NK-92 (cell line): ENCODE data around the gene ETV2.
A peak's percentile ranks its signal among the peaks of the same experiment; 100 is the strongest.
"Not testable (repeated sequence)": the region's sequence is repeated elsewhere in the genome, so short reads cannot be mapped to it uniquely, and the experiment has no call there.

Source experiments
- DNase-seq: peaks from one replicate; lab custom pipeline; 2025; ENCODE audit not compliant: unreplicated experiment; lab: John Stamatoyannopoulos, UW

Gene ETV2

DNA sequence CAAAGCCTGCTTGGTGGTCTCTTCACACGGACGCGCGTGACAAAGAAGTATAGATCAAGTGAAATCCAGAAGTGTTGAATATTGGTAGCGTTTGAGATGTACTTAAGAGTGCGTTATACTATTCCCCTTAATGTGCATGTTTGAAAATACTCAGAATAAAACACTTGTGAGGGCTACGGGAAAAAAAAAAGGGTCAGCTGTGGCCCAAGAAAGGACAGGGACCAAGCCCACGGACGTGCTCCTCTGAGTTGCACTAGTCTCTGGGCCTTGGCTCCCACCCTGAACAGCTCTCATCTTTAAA, 13.3 kb upstream of the ETV2 start:
- no peak for DNase-seq

GRCh38 chr19:35628565-35629331, 12.8 kb upstream of the ETV2 start, which contains the start of gene RBM42:
TSS of gene RBM42 (plus strand) at chr19:35629036. CDS start at chr19:35629154, 118 bp downstream.
- DNase-seq = peak; percentile 82

DNA sequence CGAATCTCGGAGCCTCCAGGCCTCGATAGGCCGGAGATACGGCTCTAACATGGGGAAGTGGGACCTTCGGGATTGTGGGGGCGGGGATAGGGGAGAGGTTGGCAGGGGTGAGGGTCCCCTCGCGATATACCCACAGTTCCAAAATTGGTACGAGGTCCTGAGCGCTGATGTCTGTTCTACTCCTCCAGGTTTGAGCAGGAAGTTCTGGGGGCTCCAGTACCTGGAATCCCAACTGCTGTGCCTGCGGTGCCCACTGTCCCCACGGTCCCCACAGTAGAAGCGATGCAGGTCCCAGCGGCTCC, 12.3 kb upstream of the ETV2 start:
- DNase-seq = no peak

- no peak for DNase-seq
These were observed 7.7 kb upstream of the ETV2 start for GRCh38 chr19:35633727-35634440.

- DNase-seq = no peak
These were observed 4.9 kb upstream of the ETV2 start for GRCh38 chr19:35636651-35637050.

DNA sequence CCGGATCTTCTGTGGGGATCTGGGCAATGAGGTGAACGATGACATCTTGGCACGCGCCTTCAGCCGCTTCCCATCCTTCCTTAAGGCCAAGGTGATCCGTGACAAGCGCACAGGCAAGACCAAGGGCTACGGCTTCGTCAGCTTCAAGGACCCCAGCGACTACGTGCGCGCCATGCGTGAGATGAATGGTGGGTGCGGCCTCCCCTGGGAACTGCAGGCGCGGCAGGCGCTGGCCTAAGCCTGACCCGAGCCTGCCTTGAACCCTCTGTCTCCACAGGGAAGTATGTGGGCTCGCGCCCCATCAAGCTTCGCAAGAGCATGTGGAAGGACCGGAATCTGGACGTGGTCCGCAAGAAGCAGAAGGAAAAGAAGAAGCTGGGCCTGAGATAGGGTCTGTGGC, 4.4 kb upstream of the ETV2 start:
- no peak for DNase-seq

GRCh38 chr19:35639321-35639639, 2.3 kb upstream of the ETV2 start:
- no peak for DNase-seq

GRCh38 chr19:35639863-35640262, 1.7 kb upstream of the ETV2 start:
- DNase-seq = no peak

- no peak for DNase-seq
These were observed 767 bp downstream of the ETV2 start for GRCh38 chr19:35642312-35642711.

GRCh38 chr19:35642798-35643254, 1.3 kb downstream of the ETV2 start:
- DNase-seq = no peak

- DNase-seq = no peak
These were observed 2.0 kb downstream of the ETV2 start for GRCh38 chr19:35643255-35644205.

DNA sequence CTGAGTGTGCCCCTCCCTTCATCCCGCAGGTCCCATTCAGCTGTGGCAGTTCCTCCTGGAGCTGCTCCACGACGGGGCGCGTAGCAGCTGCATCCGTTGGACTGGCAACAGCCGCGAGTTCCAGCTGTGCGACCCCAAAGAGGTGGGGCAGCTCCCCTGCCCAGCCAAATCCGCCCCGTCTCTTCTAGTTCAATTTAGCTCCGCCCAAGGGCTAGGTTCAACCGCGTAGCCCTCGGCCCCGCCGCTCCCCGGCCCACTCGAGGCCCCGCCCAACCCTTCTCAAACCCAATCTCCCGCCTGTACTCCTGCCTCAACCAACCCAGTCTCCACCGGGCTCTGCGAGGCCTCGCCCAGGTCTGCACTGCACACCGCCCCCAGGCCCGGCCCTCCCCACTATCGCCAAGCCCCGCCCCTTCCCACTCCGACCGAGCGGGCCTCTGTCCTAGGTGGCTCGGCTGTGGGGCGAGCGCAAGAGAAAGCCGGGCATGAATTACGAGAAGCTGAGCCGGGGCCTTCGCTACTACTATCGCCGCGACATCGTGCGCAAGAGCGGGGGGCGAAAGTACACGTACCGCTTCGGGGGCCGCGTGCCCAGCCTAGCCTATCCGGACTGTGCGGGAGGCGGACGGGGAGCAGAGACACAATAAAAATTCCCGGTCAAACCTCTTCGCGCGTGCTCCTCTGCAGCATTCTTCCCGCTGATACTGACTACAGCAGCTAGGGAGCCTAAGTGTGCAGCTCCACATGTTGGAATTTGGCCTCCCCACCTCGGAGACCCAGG, 2.9 kb downstream of the ETV2 start:
- DNase-seq = peak; percentile 67

DNA sequence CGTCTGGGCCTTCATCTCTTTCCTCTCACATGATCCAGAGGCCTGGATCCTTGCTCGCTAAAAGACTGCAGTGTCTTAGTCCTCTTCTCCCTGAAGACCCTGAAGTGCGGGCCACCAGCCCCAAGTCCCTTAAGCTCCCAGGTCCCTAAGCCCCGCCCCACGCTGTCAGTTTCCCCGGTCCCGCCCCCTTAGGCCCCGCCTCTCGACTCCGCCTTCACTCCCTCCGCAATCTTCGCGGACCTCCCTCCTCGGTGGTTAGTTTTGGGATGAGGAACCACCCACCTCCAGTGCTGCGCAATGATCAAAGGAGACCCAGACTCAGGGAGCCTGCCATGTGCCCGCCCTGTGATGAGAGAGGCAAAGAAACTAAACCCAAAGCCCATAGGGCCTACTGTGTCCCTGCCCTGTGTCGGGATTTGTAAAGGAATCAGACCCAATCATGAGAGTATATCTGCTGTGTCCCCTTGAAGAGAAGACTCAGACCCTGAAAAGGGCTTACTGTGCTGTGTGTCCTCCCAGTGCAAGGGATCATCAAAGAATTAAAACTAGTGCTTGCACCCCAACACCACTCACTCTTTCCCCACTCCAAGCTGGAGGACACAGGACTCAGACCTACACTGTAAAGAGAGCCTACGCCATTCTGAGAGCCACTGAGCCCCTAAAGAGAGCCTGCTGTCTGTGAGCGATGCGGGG, 3.6 kb downstream of the ETV2 start:
- DNase-seq = no peak

DNA sequence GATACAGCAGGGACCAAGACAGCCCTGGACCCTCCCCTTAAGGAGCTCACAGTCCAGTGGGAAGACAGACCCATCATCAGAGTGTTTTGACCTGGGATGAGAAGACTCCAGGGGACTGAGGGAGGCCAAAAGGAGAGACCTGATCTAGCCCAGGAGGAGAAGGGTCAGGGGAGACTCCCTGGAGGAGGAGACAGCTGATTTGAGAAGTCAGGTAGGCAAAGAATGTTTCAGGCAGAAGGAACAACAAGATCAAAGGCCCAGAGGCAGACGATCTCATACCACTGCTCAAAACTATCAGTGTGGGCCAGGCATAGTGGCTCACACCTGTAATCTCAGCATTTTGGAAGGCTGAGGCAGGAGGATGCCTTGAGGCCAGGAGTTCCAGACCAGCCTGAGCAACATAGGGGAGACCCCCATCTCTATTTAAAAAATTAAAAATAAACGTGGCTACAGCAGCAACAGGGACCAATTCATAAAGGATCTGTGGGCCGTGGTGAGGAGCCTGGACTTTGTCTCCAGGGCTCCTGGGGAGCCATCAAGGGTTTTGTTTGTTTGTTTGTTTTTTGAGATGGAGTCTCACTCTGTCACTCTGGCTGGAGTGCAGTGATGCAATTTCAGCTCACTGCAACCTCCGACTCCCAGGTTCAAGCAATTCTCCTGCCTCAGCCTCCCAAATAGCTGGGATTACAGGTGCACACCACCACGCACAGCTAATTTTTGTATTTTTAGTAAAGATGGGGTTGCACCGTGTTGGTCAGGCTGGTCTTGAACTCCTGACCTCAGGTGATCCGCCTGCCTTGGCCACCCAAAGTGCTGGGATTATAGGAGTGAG, 4.4 kb downstream of the ETV2 start:
- no peak for DNase-seq

- DNase-seq = peak; percentile 80
These were observed 6.7 kb downstream of the ETV2 start, which contains the start of gene COX6B1 for GRCh38 chr19:35648017-35648961. TSS of gene COX6B1 (plus strand) at chr19:35648323. CDS start at chr19:35651244, 2,921 bp downstream.

- DNase-seq = no peak
These were observed 9.0 kb downstream of the ETV2 start for GRCh38 chr19:35650581-35650980.

- not testable (repeated sequence) for DNase-seq
These were observed 13.3 kb downstream of the ETV2 start for GRCh38 chr19:35654828-35655227.

DNA sequence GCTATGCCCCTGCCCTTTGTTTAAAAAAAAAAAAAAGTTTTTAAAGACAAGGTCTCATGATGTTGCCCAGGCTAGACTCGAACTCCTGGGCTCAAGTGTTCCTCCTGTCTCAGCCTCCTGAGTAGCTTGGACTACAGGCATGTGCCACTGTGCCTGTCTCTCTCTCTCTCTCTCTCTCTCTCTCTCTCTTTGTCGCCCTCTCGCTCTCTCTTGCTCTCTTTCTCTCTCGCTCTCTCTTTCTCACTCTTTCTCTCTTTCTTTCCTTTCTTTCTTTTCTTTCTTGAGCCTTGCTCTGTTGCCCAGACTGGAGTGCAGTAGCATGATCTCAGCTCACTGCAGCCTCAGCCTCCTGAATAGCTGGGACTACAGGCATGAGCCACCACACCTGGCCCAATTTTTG, 14.1 kb downstream of the ETV2 start:
- DNase-seq = no peak
